Left colon (tissue), 2 donors: ENCODE data around the gene ENOX1. TPM values are rescaled to one million over a fixed set of nuclear protein-coding genes. Genes with fewer than 3 reads are reported as not detected.
"Not testable (repeated sequence)": the region's sequence is repeated elsewhere in the genome, so short reads cannot be mapped to it uniquely, and the experiment has no call there.

Experiments used
- ATAC-seq: fragments of 200-7000 bp; cut with Tn5 transposase; one replicate; pipeline ENCODE4 v1.9.1; 2020; ENCODE audit warnings: mild to moderate bottlenecking, moderate library complexity
- DNase-seq, 2 donors: peaks; one replicate each; pipeline ENCODE4 v3.0.0-alpha.2; 2020
- intact Hi-C, 2 donors: fragments of 100-400 bp; cut with DNase I in 1 of 2; cut with micrococcal nuclease in 1 of 2; formaldehyde crosslinking; loops; one replicate each; pipeline versions ENCODE4 v1.11.2 to v1.14.0; 2022; cut with DNase I, micrococcal nuclease
- total RNA-seq, 2 donors: library from RNA; stranded (reverse); fragmentation: NEBNext Ultra II Directional; extraction: Animal tissue kit (Norgen Biotek cat#: 25700); gene quantifications; one replicate each; pipeline ENCODE4 v1.2.1, GENCODE V29; 2021
- donor health status: DM: no; HTN: no; CAD: no.
- donor health status: DM: yes; HTN: yes; CAD: no.

ENOX1 gene
- total RNA-seq, 2 donors from 2014 or later, result 0.09 to 0.87 TPM

DNA sequence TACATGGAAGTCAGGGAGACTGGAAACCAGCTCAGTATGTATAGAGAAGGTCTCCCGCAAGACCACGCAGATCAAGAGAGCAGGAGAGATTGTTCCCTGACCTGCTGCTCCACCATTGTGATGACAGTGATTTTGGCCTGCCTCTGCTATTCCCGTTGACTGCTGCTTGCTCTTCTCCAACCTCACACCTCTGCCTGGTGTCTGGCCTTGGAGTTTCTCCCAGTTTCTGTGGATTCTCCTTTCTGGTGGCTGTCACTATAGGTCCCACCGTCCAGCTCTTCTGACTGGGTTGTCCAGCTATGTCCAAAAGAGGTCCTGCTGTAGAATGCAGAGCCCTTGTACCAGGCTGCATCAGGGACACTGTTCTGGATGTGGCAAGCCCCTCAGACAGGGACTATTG is 591.7 kb downstream of the ENOX1 start:
- ATAC-seq, result no peak
- intact Hi-C loops, result no loop called here
- no peak for DNase-seq

GRCh38 chr13:43193789-43194420 is 592.9 kb downstream of the ENOX1 start:
- intact Hi-C loops, result no loop called here
- ATAC-seq (no peak), DNase-seq (no peak)

GRCh38 chr13:43191546-43191945 is 595.2 kb downstream of the ENOX1 start:
- intact Hi-C loops, result no loop called here
- DNase-seq, result no peak
- no peak for ATAC-seq

DNA sequence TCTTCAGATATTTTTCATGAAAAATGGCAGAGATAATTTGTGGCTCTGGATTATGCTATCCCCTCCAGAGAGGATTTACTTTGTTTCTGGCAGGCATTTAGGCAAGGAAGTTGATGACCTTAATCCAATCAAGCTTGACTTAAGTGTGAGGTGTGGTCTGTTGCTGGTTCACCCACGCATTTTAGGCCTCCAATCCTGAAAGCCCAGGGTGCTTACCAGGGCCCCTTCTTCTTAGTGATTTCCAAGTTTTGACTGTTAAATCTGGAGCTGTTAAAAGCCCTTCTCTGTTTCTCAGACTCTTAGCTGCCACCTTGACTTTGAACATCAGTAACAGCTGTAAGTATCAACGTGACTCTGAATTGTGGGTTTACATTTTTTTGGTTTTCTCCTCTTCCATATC is 601.5 kb downstream of the ENOX1 start:
- DNase-seq (no peak), ATAC-seq (no peak)
- intact Hi-C loops, result no loop called here

DNA sequence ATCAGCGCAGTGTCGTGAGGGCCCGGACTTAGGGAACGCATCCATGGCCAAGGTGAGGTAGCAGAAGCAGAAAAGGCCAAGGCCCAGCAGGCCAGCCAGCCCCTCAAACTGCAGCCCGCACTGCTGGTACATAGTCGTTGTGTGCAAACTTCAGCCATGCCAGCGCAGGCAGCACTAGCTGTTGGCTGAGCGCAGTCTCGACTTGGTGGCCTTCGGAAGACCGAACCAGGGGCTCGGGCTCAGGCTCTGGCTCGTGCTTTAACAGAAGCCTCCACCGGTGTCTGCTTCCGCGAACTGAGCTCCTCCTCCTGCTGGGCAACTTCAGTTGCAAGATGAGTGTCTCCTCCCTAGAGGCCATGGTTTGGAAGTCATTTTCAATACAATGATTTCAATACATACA is 605.9 kb downstream of the ENOX1 start:
- intact Hi-C loops, result no loop called here
- ATAC-seq, result no peak
- no peak for DNase-seq

GRCh38 chr13:43180036-43180660 is 606.6 kb downstream of the ENOX1 start:
- intact Hi-C loops, result no loop called here
- DNase-seq (no peak), ATAC-seq (no peak)

DNA sequence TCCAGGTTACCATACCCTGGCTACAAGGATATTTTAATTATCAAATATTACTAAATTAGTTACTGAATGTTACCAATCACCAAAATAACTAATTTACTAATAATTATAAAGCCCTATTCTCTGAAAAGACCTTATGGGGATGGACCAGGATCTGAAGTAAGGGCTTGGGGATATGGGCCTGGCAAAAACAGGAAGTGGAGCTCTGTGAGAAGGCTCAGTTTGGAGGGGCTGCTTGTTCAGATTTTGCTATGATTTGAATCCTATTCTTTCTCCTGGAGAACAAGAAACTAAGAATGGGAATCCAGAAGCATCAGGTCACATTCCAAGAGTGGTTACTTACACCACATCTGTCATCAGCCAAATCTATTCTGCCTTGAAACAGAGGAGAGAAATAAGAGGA is 615.3 kb downstream of the ENOX1 start:
- DNase-seq, result no peak
- ATAC-seq, result no peak

GRCh38 chr13:43170506-43170905 is 616.3 kb downstream of the ENOX1 start:
- ATAC-seq, result no peak
- intact Hi-C loops, result no loop called here

More for the DNA sequence above, 615.3 kb downstream of the ENOX1 start:
- intact Hi-C loops, result no loop called here

GRCh38 chr13:43168434-43168833 is 618.3 kb downstream of the ENOX1 start:
- ATAC-seq, DNase-seq, intact Hi-C loops: not testable (repeated sequence)

More at GRCh38 chr13:43170506-43170905, 616.3 kb downstream of the ENOX1 start:
- DNase-seq, result no peak

DNA sequence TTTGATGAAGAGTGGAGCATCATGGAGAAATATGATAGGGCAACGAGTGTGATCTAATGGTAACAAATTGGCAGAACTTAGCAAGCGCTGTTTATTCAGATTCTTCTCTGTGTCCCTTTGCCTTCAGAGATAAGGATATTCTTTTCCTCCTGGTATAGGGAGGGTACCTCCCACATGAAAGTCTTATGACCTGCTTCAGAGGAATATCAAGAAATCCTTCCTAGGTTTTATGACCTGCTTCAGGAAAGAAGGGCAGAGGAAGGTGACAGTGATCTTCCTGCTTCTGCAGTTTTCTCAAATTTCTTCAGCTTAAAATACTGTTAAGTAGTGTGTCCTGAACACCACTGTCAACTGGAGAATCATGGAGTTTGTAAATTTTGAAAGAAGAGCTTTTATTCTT is 619.0 kb downstream of the ENOX1 start:
- intact Hi-C loops, result no loop called here
- no peak for ATAC-seq
- no peak for DNase-seq

GRCh38 chr13:43166644-43167457 is 619.9 kb downstream of the ENOX1 start:
- ATAC-seq (no peak), DNase-seq (no peak)
- intact Hi-C loops, result no loop called here

Other genes with a start within 250 kb of the ENOX1 start
- gene CCDC122, start 92.8 kb upstream of the ENOX1 start, total RNA-seq, result 1 to 10 TPM; 5.4 to 9.1 TPM
- 10 to 100 TPM; 10.8 to 11.9 TPM for gene LACC1, start 92.9 kb upstream of the ENOX1 start, total RNA-seq